GM12872 (cell line): Measurements from ENCODE around the gene RFC2.

Source experiments
- CTCF ChIP-seq: IDR thresholded peaks from 3 replicates; pipeline ENCODE4 v1.5.1; 2011; ENCODE audit warnings: low read depth, mild to moderate bottlenecking, low read length, moderate library complexity; ENCODE audit not compliant: insufficient read depth

Gene RFC2

GRCh38 chr7:74231232-74231590 lies 23.0 kb downstream of the RFC2 start:
- no peak for TF ChIP-seq CTCF

- TF ChIP-seq CTCF = no peak
Measured at GRCh38 chr7:74230446-74231231, 23.6 kb downstream of the RFC2 start.

GRCh38 chr7:74228951-74229900 lies 25.0 kb downstream of the RFC2 start:
- TF ChIP-seq CTCF = no peak

- TF ChIP-seq CTCF = no peak
Measured at GRCh38 chr7:74226633-74227032, 27.6 kb downstream of the RFC2 start.

- no peak for TF ChIP-seq CTCF
Measured at GRCh38 chr7:74225400-74225799, 28.8 kb downstream of the RFC2 start.

- TF ChIP-seq CTCF = no peak
Measured at GRCh38 chr7:74224511-74224832, 29.7 kb downstream of the RFC2 start.

- TF ChIP-seq CTCF = no peak
Measured at GRCh38 chr7:74223711-74224510, 30.3 kb downstream of the RFC2 start.
